Renal cortex interstitium (tissue), 15 donors: Measurements from ENCODE around the gene CCNDBP1. TPM values are rescaled to one million over a fixed set of nuclear protein-coding genes. Genes with fewer than 3 reads are reported as not detected.
"Not testable (repeated sequence)": the region's sequence is repeated elsewhere in the genome, so short reads cannot be mapped to it uniquely, and the experiment has no call there.

ENCODE experiments used
- DNase-seq, 11 donors: peaks; one replicate each; pipeline ENCODE4 v3.0.0-alpha.2; 2013; ENCODE audit warnings: low read depth in 9 of 11, low spot score in 4 of 11; ENCODE audit errors: extremely low read depth in 1 of 11
- long read RNA-seq, 16 experiments: transcript quantifications; one replicate each; lab custom pipeline, GENCODE V29; 2026
- polyA plus RNA-seq, 3 donors: library from polyadenylated mRNA; unstranded; fragments of 120-200 nt; gene quantifications; one replicate each; pipeline ENCODE4 v1.2.1, GENCODE V29; 2013; ENCODE audit not compliant: insufficient read length in 3 of 3

Gene CCNDBP1, protein sequence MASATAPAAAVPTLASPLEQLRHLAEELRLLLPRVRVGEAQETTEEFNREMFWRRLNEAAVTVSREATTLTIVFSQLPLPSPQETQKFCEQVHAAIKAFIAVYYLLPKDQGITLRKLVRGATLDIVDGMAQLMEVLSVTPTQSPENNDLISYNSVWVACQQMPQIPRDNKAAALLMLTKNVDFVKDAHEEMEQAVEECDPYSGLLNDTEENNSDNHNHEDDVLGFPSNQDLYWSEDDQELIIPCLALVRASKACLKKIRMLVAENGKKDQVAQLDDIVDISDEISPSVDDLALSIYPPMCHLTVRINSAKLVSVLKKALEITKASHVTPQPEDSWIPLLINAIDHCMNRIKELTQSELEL
- 10 to 100 TPM; 46.7 to 56.7 (median 48.2) TPM for polyA plus RNA-seq
- long read RNA-seq, donor 1, transcript CCNDBP1-201 (11 exons, 3,660 nt): major isoform, 11 of 14 reads
- long read RNA-seq, donor 1, partial matches to known transcripts: 0 of 14 reads
- long read RNA-seq, donor 1, other reads (novel, unspliced or antisense): 0 of 14 reads
- long read RNA-seq, donor 2, transcript CCNDBP1-201 (11 exons, 3,660 nt): major isoform, 12 of 23 reads
- long read RNA-seq, donor 2, partial matches to known transcripts: 9 of 23 reads
- long read RNA-seq, donor 2, other reads (novel, unspliced or antisense): 0 of 23 reads
- long read RNA-seq, donor 3, transcript CCNDBP1-201 (11 exons, 3,660 nt): major isoform, 20 of 26 reads
- long read RNA-seq, donor 3, transcript CCNDBP1-208 (12 exons, 1,634 nt): minor isoform, 5 of 26 reads
- long read RNA-seq, donor 3, partial matches to known transcripts: 0 of 26 reads
- long read RNA-seq, donor 3, other reads (novel, unspliced or antisense): 0 of 26 reads
- long read RNA-seq, donor 4, transcript CCNDBP1-207 (2 exons, 750 nt): minor isoform, 9 of 30 reads
- long read RNA-seq, donor 4, transcript CCNDBP1-201 (11 exons, 3,660 nt): major isoform, 17 of 30 reads
- long read RNA-seq, donor 4, partial matches to known transcripts: 0 of 30 reads
- long read RNA-seq, donor 4, other reads (novel, unspliced or antisense): 0 of 30 reads
- long read RNA-seq, donor 5: 0 reads
- long read RNA-seq, donor 6, transcript CCNDBP1-201 (11 exons, 3,660 nt): major isoform, 8 of 14 reads
- long read RNA-seq, donor 6, partial matches to known transcripts: 0 of 14 reads
- long read RNA-seq, donor 6, other reads (novel, unspliced or antisense): 0 of 14 reads
- long read RNA-seq, donor 7, transcript CCNDBP1-201 (11 exons, 3,660 nt): major isoform, 14 of 20 reads
- long read RNA-seq, donor 7, partial matches to known transcripts: 0 of 20 reads
- long read RNA-seq, donor 7, other reads (novel, unspliced or antisense): 0 of 20 reads
- long read RNA-seq, donor 8: 0 reads
- long read RNA-seq, donor 9, transcript CCNDBP1-208 (12 exons, 1,634 nt): minor isoform, 5 of 21 reads
- long read RNA-seq, donor 9, transcript CCNDBP1-201 (11 exons, 3,660 nt): major isoform, 14 of 21 reads
- long read RNA-seq, donor 9, partial matches to known transcripts: 0 of 21 reads
- long read RNA-seq, donor 9, other reads (novel, unspliced or antisense): 0 of 21 reads
- long read RNA-seq, donor 10, transcript CCNDBP1-201 (11 exons, 3,660 nt): major isoform, 6 of 22 reads
- long read RNA-seq, donor 10, partial matches to known transcripts: 10 of 22 reads
- long read RNA-seq, donor 10, other reads (novel, unspliced or antisense): 0 of 22 reads
- long read RNA-seq, donor 11, transcript CCNDBP1-201 (11 exons, 3,660 nt): major isoform, 15 of 17 reads
- long read RNA-seq, donor 11, partial matches to known transcripts: 0 of 17 reads
- long read RNA-seq, donor 11, other reads (novel, unspliced or antisense): 0 of 17 reads
- long read RNA-seq, donor 12, transcript CCNDBP1-207 (2 exons, 750 nt): minor isoform, 7 of 25 reads
- long read RNA-seq, donor 12, transcript CCNDBP1-201 (11 exons, 3,660 nt): major isoform, 8 of 25 reads
- long read RNA-seq, donor 12, partial matches to known transcripts: 8 of 25 reads
- long read RNA-seq, donor 12, other reads (novel, unspliced or antisense): 0 of 25 reads
- long read RNA-seq, donor 13: 0 reads
- long read RNA-seq, donor 14, transcript CCNDBP1-201 (11 exons, 3,660 nt): major isoform, 11 of 19 reads
- long read RNA-seq, donor 14, transcript CCNDBP1-208 (12 exons, 1,634 nt): minor isoform, 6 of 19 reads
- long read RNA-seq, donor 14, partial matches to known transcripts: 0 of 19 reads
- long read RNA-seq, donor 14, other reads (novel, unspliced or antisense): 0 of 19 reads
- long read RNA-seq, donor 15, transcript CCNDBP1-201 (11 exons, 3,660 nt): major isoform, 8 of 12 reads
- long read RNA-seq, donor 15, partial matches to known transcripts: 0 of 12 reads
- long read RNA-seq, donor 15, other reads (novel, unspliced or antisense): 0 of 12 reads
- long read RNA-seq, donor 16, transcript CCNDBP1-208 (12 exons, 1,634 nt): minor isoform, 10 of 58 reads
- long read RNA-seq, donor 16, transcript CCNDBP1-201 (11 exons, 3,660 nt): major isoform, 31 of 58 reads
- long read RNA-seq, donor 16, transcript CCNDBP1-207 (2 exons, 750 nt): minor isoform, 12 of 58 reads
- long read RNA-seq, donor 16, partial matches to known transcripts: 0 of 58 reads
- long read RNA-seq, donor 16, other reads (novel, unspliced or antisense): 0 of 58 reads

DNA sequence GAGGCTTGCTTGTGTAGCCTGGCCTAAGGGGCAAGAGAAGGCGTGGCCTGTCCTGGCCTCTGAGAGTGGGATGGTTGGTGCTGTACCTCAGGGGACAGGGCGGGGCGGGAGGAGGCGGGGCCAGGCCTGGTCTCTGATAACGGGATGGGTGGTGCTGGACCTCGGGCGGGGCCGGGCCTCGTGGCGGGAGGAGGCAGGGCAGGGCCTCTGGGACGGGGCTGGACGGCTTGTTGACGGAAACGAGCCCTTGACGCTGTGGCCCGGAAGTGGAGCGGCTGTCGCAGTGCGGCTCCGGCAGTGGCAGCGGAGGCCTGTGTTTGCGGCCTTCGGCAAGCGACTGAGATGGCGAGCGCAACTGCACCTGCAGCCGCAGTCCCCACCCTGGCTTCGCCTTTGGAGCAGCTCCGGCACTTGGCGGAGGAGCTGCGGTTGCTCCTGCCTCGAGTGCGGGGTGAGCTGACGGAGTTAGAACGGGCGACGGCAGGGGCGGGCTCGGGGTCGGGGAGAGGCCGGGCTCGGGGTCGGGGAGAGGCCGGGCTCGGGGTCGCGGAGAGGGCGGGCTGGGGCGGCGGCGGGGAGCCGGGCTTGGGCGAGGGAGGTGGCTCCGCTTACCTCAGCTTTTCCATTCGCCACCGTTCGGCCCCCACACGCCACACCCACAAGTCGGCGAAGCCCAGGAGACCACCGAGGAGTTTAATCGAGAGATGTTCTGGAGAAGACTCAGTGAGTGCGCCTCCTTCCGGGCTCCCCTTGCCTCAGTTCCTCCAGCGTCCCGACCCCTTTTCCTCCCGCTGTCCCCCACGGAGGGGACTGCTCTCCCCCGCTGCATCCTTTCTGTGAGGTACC is at the start of gene CCNDBP1:
Gene CCNDBP1 (plus strand): TSS at position 247 of the 846 bp plus-strand sequence. CDS start 96 bp downstream, at position 343.
- peak in 9 of 11 donors; percentile 50 to 71 (median 62) for DNase-seq

DNA sequence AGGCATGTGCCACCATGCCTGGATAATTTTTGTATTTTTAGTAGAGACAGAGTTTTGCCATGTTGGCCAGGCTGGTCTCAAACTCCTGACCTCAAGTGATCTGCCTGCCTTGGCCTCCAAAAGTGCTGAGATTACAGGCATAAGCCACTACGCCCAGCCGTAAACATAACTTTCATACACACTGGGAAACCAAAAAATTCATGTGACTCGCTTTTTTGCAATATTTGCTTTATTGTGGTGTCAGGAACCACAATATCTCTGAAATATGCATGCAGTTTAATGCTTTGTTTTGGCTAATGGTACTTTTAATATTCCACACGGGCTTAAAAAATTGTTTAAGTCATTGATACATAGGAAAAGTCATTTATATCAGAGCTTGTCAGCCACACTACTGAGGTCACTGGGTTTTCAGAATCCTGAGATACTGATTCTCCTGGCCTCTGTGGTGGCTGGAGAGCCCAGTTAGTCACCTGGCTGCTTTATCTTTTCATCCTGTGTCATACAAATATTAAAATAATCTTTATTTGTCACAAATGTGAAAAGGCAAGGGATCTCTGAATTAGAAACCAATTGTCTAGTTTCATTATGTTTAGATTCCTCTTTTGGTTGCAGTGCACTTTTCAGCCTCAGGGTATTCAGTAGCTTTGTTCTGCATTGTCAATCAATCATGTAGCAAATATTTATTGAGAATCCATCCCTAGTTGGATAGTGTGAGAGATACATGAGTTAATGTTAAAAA is 41.8 kb upstream of the CCNDBP1 start:
- DNase-seq: no peak

DNA sequence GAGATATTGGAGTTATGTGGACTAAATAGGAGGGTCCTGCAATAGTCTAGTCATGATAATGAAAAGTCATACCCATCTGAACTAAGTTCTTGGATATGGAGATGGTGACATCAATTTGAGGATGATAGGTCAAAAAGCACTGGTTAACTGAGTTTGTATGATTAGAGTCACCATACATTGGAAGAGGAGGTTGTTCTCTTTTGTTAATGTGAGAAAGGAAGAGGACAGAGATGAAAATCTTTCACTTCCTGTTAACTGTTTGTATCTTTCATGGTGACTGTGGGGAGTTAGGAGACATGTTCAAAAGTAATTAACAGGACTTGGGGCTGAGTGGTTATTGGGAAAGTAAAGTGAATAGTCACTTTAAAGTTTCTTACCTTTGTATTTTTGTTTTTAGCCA is 40.7 kb upstream of the CCNDBP1 start:
- DNase-seq: no peak

GRCh38 chr15:43146184-43146583 is 39.0 kb upstream of the CCNDBP1 start:
- DNase-seq: no peak

DNA sequence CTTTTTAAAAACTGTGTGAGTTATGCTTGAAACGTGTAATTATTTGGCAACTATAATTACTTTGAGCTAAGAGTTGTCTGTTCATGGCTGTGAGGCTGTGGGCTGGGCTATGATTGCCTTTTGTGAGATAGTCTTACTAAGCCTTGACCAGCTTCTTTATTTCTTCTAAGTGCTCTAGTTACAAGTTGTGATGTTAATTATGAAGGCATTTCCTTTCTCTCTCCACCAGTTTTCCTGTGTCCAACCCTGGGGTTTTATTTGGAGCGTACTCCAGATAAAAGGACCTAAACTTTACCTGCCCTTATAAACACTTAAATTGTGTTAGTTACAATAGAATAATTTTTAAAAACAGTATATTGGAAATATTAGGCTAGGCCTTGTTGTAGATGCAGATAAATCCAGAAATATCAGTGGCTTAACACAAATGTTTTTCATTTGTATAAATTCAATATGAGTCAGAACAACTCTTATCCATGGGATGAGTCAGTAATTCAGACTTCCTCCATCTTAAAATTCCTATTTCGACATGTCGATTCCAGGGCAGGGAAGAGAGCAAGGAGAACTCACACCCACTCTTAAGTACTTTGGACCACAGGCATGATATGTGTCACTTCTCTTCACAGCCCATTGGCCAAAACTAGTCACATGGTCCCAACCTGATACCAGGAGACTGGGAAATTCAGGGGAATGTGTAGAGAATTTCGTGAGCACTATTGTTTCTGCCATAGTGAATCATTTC is 34.8 kb upstream of the CCNDBP1 start:
- DNase-seq: no peak

GRCh38 chr15:43151688-43152087 is 33.5 kb upstream of the CCNDBP1 start:
- DNase-seq: no peak

DNA sequence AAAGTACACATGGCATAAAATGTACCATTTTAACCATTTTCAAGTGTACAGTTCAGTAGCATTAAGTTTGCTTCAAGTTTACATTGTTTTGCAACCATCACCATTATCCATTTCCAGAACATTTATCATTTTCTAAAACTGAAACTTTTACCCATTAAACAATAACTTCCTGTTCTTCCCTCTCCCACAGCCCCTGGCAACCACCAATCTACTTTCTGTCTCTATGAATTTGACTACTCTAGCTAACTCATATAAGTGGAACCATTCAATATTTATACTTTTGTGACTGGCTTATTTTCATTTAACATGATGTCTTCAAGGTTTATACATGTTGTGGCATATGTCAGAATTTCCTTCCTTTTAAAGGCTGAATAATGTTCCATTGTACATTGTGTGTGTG is 31.9 kb upstream of the CCNDBP1 start:
- DNase-seq: no peak

DNA sequence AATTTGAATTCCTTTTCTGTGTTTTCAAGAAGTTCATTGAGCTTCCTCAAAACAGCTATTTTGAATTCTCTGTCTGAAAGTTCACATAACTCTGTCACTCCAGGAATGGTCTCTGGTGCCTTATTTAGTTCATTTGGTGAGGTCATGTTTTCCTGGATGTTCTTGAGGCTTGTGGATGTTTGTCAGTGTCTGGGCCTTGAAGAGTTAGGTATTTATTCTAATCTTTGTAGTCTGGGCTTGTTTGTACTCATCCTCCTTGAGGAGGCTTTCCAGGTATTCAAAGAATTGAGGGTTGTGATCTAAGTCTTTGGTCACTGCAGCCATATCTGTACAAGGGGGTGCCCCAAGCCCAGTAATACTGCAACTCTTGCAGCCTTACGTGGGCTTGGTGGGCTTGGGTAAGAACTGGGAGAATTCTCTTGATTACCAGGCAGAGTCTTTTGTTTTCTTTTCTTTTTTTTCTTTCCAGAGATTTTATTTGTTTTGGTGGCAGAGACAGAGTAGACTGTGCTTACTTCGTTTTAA is 19.3 kb upstream of the CCNDBP1 start:
- DNase-seq: no peak

DNA sequence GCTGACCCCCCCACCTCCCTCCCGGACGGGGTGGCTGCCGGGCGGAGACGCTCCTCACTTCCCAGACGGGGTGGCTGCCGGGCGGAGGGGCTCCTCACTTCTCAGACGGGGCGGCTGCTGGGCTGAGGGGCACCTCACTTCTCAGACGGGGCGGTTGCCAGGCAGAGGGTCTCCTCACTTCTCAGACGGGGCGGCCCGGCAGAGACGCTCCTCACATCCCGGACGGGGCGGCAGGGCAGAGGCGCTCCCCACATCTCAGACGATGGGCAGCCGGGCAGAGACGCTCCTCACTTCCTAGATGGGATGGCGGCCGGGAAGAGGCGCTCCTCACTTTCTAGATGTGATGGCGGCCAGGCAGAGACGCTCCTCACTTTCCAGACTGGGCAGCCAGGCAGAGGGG is 17.9 kb upstream of the CCNDBP1 start:
- not testable (repeated sequence) for DNase-seq

- no peak for DNase-seq
Observed at GRCh38 chr15:43168192-43169107, 16.8 kb upstream of the CCNDBP1 start.

DNA sequence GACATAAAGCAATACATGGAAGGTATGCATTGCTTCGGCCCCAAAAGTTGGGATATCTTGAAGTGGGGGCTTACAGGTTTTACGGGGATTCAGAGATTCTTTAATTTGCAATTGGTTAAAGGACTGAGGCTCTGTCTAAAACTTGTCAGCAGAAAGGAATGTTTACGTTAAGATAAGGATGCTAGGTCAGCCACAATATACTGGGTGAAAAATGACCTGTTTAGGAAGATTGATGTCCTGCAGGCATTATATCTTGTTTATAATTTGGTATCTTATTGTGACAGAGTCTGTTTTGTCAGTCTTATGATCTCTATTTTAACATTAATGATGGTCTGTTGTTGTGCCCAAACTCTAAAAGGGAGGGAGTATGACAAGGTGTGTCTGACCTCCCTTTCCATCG is 15.3 kb upstream of the CCNDBP1 start:
- DNase-seq: no peak

DNA sequence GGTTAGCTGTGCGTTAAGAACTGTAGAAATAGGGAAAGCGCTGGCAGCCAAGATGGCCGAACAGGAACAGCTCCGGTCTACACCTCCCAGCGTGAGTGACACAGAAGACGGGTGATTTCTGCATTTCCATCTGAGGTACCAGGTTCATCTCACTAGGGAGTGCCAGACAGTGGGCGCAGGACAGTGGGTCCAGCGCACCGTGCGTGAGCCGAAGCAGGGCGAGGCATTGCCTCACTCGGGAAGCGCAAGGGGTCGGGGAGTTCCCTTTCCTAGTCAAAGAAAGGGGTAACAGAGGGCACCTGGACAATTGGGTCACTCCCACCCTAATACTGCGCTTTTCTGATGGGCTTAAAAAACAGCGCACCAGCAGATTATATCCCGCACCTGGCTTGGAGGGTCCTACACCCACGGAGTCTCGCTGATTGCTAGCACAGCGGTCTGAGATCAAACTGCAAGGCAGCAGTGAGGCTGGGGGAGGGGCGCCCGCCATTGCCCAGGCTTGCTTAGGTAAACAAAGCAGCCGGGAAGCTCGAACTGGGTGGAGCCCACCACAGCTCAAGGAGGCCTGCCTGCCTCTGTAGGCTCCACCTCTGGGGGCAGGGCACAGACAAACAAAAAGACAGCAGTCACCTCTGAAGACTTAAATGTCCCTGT is 9.4 kb upstream of the CCNDBP1 start:
- DNase-seq: not testable (repeated sequence)

- DNase-seq: not testable (repeated sequence)
Observed at GRCh38 chr15:43177147-43177546, 8.1 kb upstream of the CCNDBP1 start.
